GM18517 (cell line): ENCODE results near the gene CDADC1.
A peak's percentile ranks its signal among the peaks of the same experiment; 100 is the strongest.

Source experiments
- ATAC-seq: cut with Tn5 transposase; IDR thresholded peaks from one replicate; pipeline ENCODE4 v1.9.1; 2021; ENCODE audit warnings: mild to moderate bottlenecking, moderate library complexity; ENCODE audit not compliant: unreplicated experiment

The CDADC1 gene

GRCh38 chr13:49247643-49248621 lies at the start of gene CDADC1:
Gene CDADC1 (plus strand): TSS chr13:49247925. CDS start chr13:49248038, 113 bp downstream.
- peak; percentile 96 for ATAC-seq

GRCh38 chr13:49206641-49207040 lies 41.1 kb upstream of the CDADC1 start:
- ATAC-seq = no peak

GRCh38 chr13:49208619-49209018 lies 39.1 kb upstream of the CDADC1 start:
- no peak for ATAC-seq

- ATAC-seq = no peak
These were observed 37.6 kb upstream of the CDADC1 start for GRCh38 chr13:49210114-49210513.

GRCh38 chr13:49210669-49211068 lies 37.1 kb upstream of the CDADC1 start:
- no peak for ATAC-seq

- ATAC-seq = no peak
These were observed 34.2 kb upstream of the CDADC1 start for GRCh38 chr13:49213539-49213938.

GRCh38 chr13:49213997-49214916 lies 33.5 kb upstream of the CDADC1 start:
- no peak for ATAC-seq

GRCh38 chr13:49214917-49215376 lies 32.8 kb upstream of the CDADC1 start:
- ATAC-seq = no peak

- ATAC-seq = no peak
These were observed 31.4 kb upstream of the CDADC1 start for GRCh38 chr13:49216334-49216733.

GRCh38 chr13:49217962-49218492 lies 29.7 kb upstream of the CDADC1 start:
- no peak for ATAC-seq

- ATAC-seq = no peak
These were observed 29.2 kb upstream of the CDADC1 start for GRCh38 chr13:49218493-49219051.

- ATAC-seq = no peak
These were observed 28.1 kb upstream of the CDADC1 start for GRCh38 chr13:49219647-49220035.

GRCh38 chr13:49220036-49220855 lies 27.5 kb upstream of the CDADC1 start, which contains the start of gene MLNR:
Gene MLNR (plus strand): TSS chr13:49220338. CDS start chr13:49220338, 0 bp downstream.
- ATAC-seq = no peak

GRCh38 chr13:49220856-49221589 lies 26.7 kb upstream of the CDADC1 start:
- no peak for ATAC-seq

GRCh38 chr13:49221590-49221965 lies 26.1 kb upstream of the CDADC1 start:
- ATAC-seq = no peak

- ATAC-seq = no peak
These were observed 22.3 kb upstream of the CDADC1 start for GRCh38 chr13:49225223-49226042.

GRCh38 chr13:49226613-49227012 lies 21.1 kb upstream of the CDADC1 start:
- ATAC-seq = no peak

- ATAC-seq = no peak
These were observed 13.0 kb upstream of the CDADC1 start for GRCh38 chr13:49234741-49235140.
